NT2/D1 (cell line): ENCODE data around the gene SCYGR4.
A peak's percentile ranks its signal among the peaks of the same experiment; 100 is the strongest.
"Not testable (repeated sequence)": the region's sequence is repeated elsewhere in the genome, so short reads cannot be mapped to it uniquely, and the experiment has no call there.

ENCODE experiments used
- DNase-seq: peaks from one replicate; pipeline ENCODE4 v3.0.0-alpha.2; 2011; ENCODE audit warnings: low read depth, low spot score
- H3K27me3 ChIP-seq: 2 replicates; pipeline ENCODE4 v1.6.0; 2011; ENCODE audit warnings: mild to moderate bottlenecking; ENCODE audit not compliant: insufficient read length, insufficient read depth
- H3K36me3 ChIP-seq: 2 replicates; pipeline ENCODE4 v1.6.1; 2011; ENCODE audit warnings: mild to moderate bottlenecking, low read length, mixed read lengths; ENCODE audit not compliant: insufficient read depth, insufficient read length
- H3K4me1 ChIP-seq: 2 replicates; pipeline ENCODE4 v1.5.1; 2011; ENCODE audit not compliant: insufficient read depth, insufficient read length
- H3K4me3 ChIP-seq: 2 replicates; pipeline ENCODE4 v1.5.1; 2011; ENCODE audit warnings: low read depth; ENCODE audit not compliant: insufficient read length
- H3K9ac ChIP-seq: 2 replicates; pipeline ENCODE4 v1.6.0; 2011; ENCODE audit warnings: low read depth; ENCODE audit not compliant: insufficient read length
- H3K9me3 ChIP-seq: 2 replicates; pipeline ENCODE4 v1.5.1; 2011; ENCODE audit warnings: mild to moderate bottlenecking, low read length; ENCODE audit not compliant: insufficient read depth
- SUZ12 ChIP-seq: IDR thresholded peaks from 2 replicates; pipeline ENCODE4 v1.6.1; 2011; ENCODE audit not compliant: insufficient read length, insufficient read depth; ENCODE audit errors: extremely low read depth
- YY1 ChIP-seq: IDR thresholded peaks from 2 replicates; pipeline ENCODE4 v1.6.1; 2011; ENCODE audit not compliant: insufficient read length, insufficient read depth
- ZNF274 ChIP-seq: IDR thresholded peaks from 2 replicates; pipeline ENCODE4 v1.6.1; 2011; ENCODE audit warnings: mild to moderate bottlenecking, low read depth, low read length

Gene SCYGR4

DNA sequence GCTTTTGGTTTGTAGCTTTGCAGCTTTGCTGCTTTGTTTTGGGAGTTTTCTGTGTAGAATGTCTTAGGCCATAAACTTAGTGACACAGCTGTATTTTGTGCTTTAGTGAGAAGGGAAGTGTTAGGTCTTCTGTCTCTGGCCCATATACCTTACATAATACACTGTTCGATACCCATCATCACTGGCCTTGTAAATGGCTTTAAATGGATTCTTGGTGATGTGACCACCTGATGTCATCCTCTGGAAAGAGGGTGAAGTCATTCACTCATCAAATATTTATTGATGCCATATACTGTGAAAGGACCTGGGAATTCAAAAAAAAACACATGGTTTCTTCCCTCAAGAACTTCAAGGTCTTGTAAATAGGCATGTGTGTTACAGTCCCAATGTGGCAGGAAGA, 37.5 kb upstream of the SCYGR4 start:
- TF ChIP-seq SUZ12 (no peak), YY1 (no peak), ZNF274 (no peak)

DNA sequence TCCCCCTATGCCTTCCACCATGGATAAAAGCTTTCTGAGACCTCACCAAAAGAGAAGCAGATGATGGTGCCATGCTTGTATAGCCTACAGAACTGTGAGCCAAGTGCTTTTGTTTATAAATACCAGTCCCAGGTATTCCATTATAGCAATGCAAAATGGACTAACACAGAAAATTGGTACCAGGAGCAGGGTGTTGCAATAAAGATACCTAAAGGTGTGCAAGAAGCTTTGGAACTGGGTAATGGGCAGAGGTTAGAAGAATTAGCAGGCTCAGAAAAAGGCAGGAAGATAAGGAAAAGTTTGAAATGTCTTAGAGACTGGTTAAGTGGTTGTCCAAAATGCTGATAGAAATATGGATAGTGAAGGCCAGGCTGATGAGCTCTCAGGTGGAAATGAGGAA, 34.9 kb upstream of the SCYGR4 start:
- H3K9ac ChIP-seq, result no peak overlapping the region
- H3K4me1 ChIP-seq, result no peaks in the 10 kb centered on the region
- no peak overlapping the region for H3K4me3 ChIP-seq
- H3K27me3 ChIP-seq, result no peaks in the 10 kb centered on the region
- H3K9me3 ChIP-seq, result peaks cover 12% of the 10 kb centered on the region; the same call in 1 of the 2 replicates
- no peak for DNase-seq
- TF ChIP-seq SUZ12 (no peak), ZNF274 (no peak), YY1 (no peak)
- no peaks in the 10 kb centered on the region for H3K36me3 ChIP-seq

More for the DNA sequence above, 37.5 kb upstream of the SCYGR4 start:
- Histone ChIP-seq H3K9me3 (peaks cover 12% of the 10 kb centered on the region; the same call in 1 of the 2 replicates), H3K4me3 (no peak overlapping the region), H3K27me3 (no peaks in the 10 kb centered on the region), H3K4me1 (no peaks in the 10 kb centered on the region), H3K36me3 (no peaks in the 10 kb centered on the region), H3K9ac (no peak overlapping the region)
- no peak for DNase-seq

- Histone ChIP-seq H3K4me3 (no peak overlapping the region), H3K9me3 (peaks cover 7% of the 10 kb centered on the region; the same call in 1 of the 2 replicates), H3K36me3 (no peaks in the 10 kb centered on the region), H3K9ac (no peak overlapping the region), H3K4me1 (no peaks in the 10 kb centered on the region), H3K27me3 (no peaks in the 10 kb centered on the region)
- no peak for DNase-seq
- TF ChIP-seq ZNF274, result no peak
- no peak for TF ChIP-seq YY1
- TF ChIP-seq SUZ12, result no peak
Observed at GRCh38 chr2:227592694-227593387, 24.5 kb upstream of the SCYGR4 start.

DNA sequence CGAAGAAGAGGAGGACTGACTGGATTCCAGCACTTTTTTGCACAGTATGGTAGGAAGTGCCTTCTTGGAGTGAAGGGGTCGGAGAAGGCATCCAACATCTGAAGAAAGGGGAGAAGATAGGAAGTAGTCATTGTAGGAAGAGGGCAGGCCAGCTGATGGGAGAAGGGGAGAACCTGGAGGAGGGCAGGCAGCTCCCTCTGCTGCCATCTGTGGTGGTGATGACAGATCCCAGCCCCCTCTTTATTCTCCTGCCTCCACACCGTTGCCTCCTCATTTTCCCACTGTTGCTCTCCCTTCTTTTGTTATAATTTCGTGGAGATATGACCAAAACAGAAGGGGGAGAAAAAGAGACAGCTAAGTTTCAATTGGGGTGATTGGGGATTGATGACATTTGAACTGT, 21.5 kb upstream of the SCYGR4 start:
- no peaks in the 10 kb centered on the region for H3K4me1 ChIP-seq
- no peaks in the 10 kb centered on the region for H3K36me3 ChIP-seq
- H3K9me3 ChIP-seq, result no peaks in the 10 kb centered on the region
- H3K4me3 ChIP-seq, result no peak overlapping the region
- no peak for TF ChIP-seq YY1
- TF ChIP-seq ZNF274, result no peak
- no peak for TF ChIP-seq SUZ12
- H3K9ac ChIP-seq, result no peak overlapping the region
- no peak for DNase-seq
- no peaks in the 10 kb centered on the region for H3K27me3 ChIP-seq

DNA sequence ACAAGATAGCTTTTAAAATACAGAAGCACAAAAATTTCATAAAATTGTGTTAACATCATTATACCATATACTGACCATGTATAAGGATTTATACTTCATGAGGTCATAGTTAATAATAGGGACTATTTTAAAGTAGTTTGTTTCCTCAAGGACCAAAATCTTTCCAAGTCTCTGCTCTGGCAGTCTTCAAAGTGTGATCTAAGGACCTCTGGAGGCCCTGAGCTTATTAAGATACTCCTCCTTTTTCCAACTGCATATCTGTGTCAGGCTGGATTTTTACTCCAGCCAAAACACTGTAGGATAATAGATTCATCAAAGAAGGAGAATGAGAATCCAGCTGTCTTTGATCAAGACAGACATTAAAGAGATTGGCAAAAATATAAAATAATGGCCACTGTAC, 20.3 kb upstream of the SCYGR4 start:
- no peaks in the 10 kb centered on the region for H3K4me1 ChIP-seq
- no peak for TF ChIP-seq YY1
- no peak for TF ChIP-seq SUZ12
- no peak for TF ChIP-seq ZNF274
- no peaks in the 10 kb centered on the region for H3K27me3 ChIP-seq
- no peak overlapping the region for H3K4me3 ChIP-seq
- H3K9ac ChIP-seq, result no peak overlapping the region
- H3K9me3 ChIP-seq, result no peaks in the 10 kb centered on the region
- no peak for DNase-seq
- no peaks in the 10 kb centered on the region for H3K36me3 ChIP-seq

DNA sequence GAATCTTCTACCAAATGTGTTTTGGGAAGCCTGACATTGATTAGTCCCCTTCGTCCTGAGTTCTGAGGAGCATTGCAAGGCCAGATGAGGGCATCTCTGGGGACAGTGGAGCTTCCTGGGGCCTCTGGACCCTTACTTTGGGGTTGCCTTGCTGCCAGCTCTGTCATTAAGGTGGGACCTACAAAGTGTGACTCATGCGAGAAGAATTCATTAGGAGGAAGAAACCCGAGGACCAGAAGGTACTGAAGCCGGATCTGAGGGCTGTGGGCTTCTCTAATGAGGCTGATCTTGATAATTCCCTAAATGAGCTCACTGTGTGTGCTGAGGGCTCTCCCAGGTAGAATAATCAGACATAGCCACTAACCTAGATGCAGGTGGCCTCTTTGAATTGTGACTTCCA, 19.3 kb upstream of the SCYGR4 start:
- no peaks in the 10 kb centered on the region for H3K4me1 ChIP-seq

GRCh38 chr2:227598835-227599503, 18.3 kb upstream of the SCYGR4 start, which contains the start of gene SCYGR2:
Gene SCYGR2, plus strand, starts transcription at chr2:227598893. Its CDS starts 0 bp downstream, at chr2:227598893.
- not testable (repeated sequence) for H3K4me1 ChIP-seq, H3K36me3 ChIP-seq, H3K9ac ChIP-seq, H3K4me3 ChIP-seq, H3K27me3 ChIP-seq, DNase-seq, H3K9me3 ChIP-seq

More for the DNA sequence above, 19.3 kb upstream of the SCYGR4 start:
- no peak overlapping the region for H3K9ac ChIP-seq
- no peaks in the 10 kb centered on the region for H3K36me3 ChIP-seq
- H3K9me3 ChIP-seq, result no peaks in the 10 kb centered on the region
- TF ChIP-seq YY1, result no peak
- no peak for TF ChIP-seq ZNF274
- no peak for TF ChIP-seq SUZ12
- H3K4me3 ChIP-seq, result no peak overlapping the region
- H3K27me3 ChIP-seq, result no peaks in the 10 kb centered on the region
- peak; percentile 54 for DNase-seq
